Neuronal stem cell (in vitro differentiated cells): ENCODE measurements around the gene SRSF10.
"Not testable (repeated sequence)": the region's sequence is repeated elsewhere in the genome, so short reads cannot be mapped to it uniquely, and the experiment has no call there.

Experiments used
- DNase-seq: peaks from one replicate; pipeline ENCODE4 v3.0.0-alpha.2; 2013; ENCODE audit warnings: low spot score
- H2AFZ ChIP-seq: one replicate; pipeline ENCODE4 v1.6.1; 2013; ENCODE audit warnings: mild to moderate bottlenecking, low read length, inconsistent platforms
- H2AK5ac ChIP-seq: 2 replicates; pipeline ENCODE4 v1.6.1; 2013; ENCODE audit warnings: low read depth, mild to moderate bottlenecking, inconsistent platforms, low read length, moderate library complexity, mixed read lengths
- H2BK120ac ChIP-seq: 2 replicates; pipeline ENCODE4 v1.6.1; 2013; ENCODE audit warnings: low read depth, mild to moderate bottlenecking, inconsistent platforms, low read length, moderate library complexity, mixed read lengths
- H2BK12ac ChIP-seq: one replicate; pipeline ENCODE4 v1.6.1; 2013; ENCODE audit warnings: low read length, inconsistent platforms
- H2BK15ac ChIP-seq: 2 replicates; pipeline ENCODE4 v1.6.1; 2013; ENCODE audit warnings: mild to moderate bottlenecking, low read length, inconsistent platforms, mixed read lengths
- H2BK5ac ChIP-seq: one replicate; pipeline ENCODE4 v1.6.1; 2013; ENCODE audit warnings: inconsistent platforms, mild to moderate bottlenecking, low read length, moderate library complexity
- H3K14ac ChIP-seq: one replicate; pipeline ENCODE4 v1.6.1; 2013; ENCODE audit warnings: low read length, inconsistent platforms
- H3K18ac ChIP-seq: 2 replicates; pipeline ENCODE4 v1.6.1; 2013; ENCODE audit warnings: low read length, inconsistent platforms
- H3K23ac ChIP-seq: 2 replicates; pipeline ENCODE4 v1.6.1; 2013; ENCODE audit warnings: low read depth, mild to moderate bottlenecking, mixed read lengths, low read length, inconsistent platforms; ENCODE audit not compliant: poor library complexity
- H3K27ac ChIP-seq: replicated peaks from 3 replicates; pipeline ENCODE4 v1.5.1; 2013; ENCODE audit warnings: low read length, inconsistent platforms
- H3K27me3 ChIP-seq, 3 experiments: 2 replicates each; pipeline ENCODE4 v1.6.1; 2013; ENCODE audit warnings: low read length in 3 of 3, mild to moderate bottlenecking in 2 of 3, inconsistent platforms in 1 of 3, low read depth in 1 of 3, mixed read lengths in 1 of 3, moderate library complexity in 1 of 3; ENCODE audit not compliant: control insufficient read depth in 3 of 3, insufficient read depth in 3 of 3
- H3K36me3 ChIP-seq, 2 donors: replicated peaks in 1 of 2; 2 replicates each; pipeline ENCODE4 v1.6.1; 2013; ENCODE audit warnings: low read length in 2 of 2; ENCODE audit not compliant: control insufficient read depth in 2 of 2, insufficient read depth in 2 of 2
- H3K4ac ChIP-seq: 2 replicates; pipeline ENCODE4 v1.6.1; 2013; ENCODE audit warnings: inconsistent platforms, mild to moderate bottlenecking, low read length, moderate library complexity
- H3K4me1 ChIP-seq, 2 donors: 1 replicate in 1 of 2; 2 replicates in 1 of 2; pipeline ENCODE4 v1.6.1; 2013; ENCODE audit warnings: low read length in 2 of 2, low read depth in 1 of 2; ENCODE audit not compliant: control insufficient read depth in 2 of 2, insufficient read depth in 1 of 2
- H3K4me2 ChIP-seq: one replicate; pipeline ENCODE4 v1.6.1; 2013; ENCODE audit warnings: mild to moderate bottlenecking, low read length, inconsistent platforms; ENCODE audit not compliant: insufficient read depth, poor library complexity, severe bottlenecking
- H3K4me3 ChIP-seq, 2 donors: 2 replicates each; pipeline ENCODE4 v1.5.1; 2013; ENCODE audit warnings: low read length in 2 of 2, mild to moderate bottlenecking in 2 of 2, inconsistent platforms in 1 of 2, moderate library complexity in 1 of 2
- H3K79me1 ChIP-seq: one replicate; pipeline ENCODE4 v1.6.1; 2013; ENCODE audit warnings: low read depth, mild to moderate bottlenecking, inconsistent platforms, low read length, moderate library complexity
- H3K9ac ChIP-seq: one replicate; pipeline ENCODE4 v1.6.1; 2013; ENCODE audit warnings: mild to moderate bottlenecking, low read depth, low read length, inconsistent platforms; ENCODE audit not compliant: poor library complexity
- H3K9me3 ChIP-seq, 2 donors: replicated peaks in 1 of 2; 2 replicates each; pipeline versions ENCODE3 to v1.6.1; 2013; ENCODE audit warnings: low read length in 2 of 2, mild to moderate bottlenecking in 2 of 2, inconsistent platforms in 1 of 2, low read depth in 1 of 2, mixed read lengths in 1 of 2, moderate library complexity in 1 of 2; ENCODE audit not compliant: control insufficient read depth in 2 of 2, insufficient read depth in 1 of 2
- H4K8ac ChIP-seq: one replicate; pipeline ENCODE4 v1.6.1; 2013; ENCODE audit warnings: low read depth, mild to moderate bottlenecking, inconsistent platforms, low read length, moderate library complexity
- H4K91ac ChIP-seq: one replicate; pipeline ENCODE4 v1.6.1; 2013; ENCODE audit warnings: low read length, low read depth, mild to moderate bottlenecking, inconsistent platforms; ENCODE audit not compliant: poor library complexity
- WGBS, 2 donors: extraction: QIAGEN DNeasy Blood & Tissue Kit; methylation state at CpG; one replicate each; pipeline ENCODE4 v1.1.7; 2013; ENCODE audit warnings: missing lambda C conversion rate in 2 of 2, mixed read lengths in 1 of 2; ENCODE audit not compliant: insufficient read length in 2 of 2, insufficient replicate concordance in 1 of 2; ENCODE audit errors: extremely low coverage in 2 of 2; 5-methylcytosine and 5-hydroxymethylcytosine counted together

SRSF10 gene

DNA sequence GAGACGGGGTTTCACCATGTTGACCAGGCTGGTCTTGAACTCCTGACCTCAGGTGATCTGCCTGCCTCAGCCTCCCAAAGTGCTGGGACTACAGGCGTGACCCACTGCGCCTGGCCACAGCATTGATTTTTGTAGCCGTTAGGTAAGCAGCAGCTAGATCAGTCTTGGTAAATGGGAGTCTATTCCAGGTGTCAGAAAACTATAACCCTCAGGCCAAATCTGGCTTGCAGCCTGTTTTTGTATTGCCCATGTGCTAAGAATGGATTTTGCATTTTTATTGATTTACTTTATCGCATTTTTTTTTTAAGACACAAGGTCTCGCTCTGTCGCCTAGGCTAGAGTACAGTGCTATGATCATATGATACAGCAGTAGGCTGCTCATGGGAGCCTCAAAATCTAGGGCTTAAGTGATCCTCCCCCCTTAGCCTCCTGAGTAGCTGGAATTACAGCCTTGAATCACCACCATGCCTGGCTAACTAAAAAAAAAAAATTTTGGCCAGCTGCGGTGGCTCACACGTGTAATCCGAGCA is 16.6 kb upstream of the SRSF10 start:
- H3K79me1 ChIP-seq: no peaks in the 10 kb centered on the region
- no peak overlapping the region for H3K23ac ChIP-seq
- no peak overlapping the region for H2AK5ac ChIP-seq
- no peak overlapping the region for H3K18ac ChIP-seq
- no peak overlapping the region for H4K8ac ChIP-seq
- no peak overlapping the region for H4K91ac ChIP-seq
- H3K14ac ChIP-seq: no peak overlapping the region
- no peak overlapping the region for H2BK15ac ChIP-seq
- H3K9ac ChIP-seq: no peak overlapping the region
- H2AFZ ChIP-seq: no peak overlapping the region
- H3K4me3 ChIP-seq: no peak overlapping the region
- no peaks in the 10 kb centered on the region for H3K4me1 ChIP-seq
- H3K36me3 ChIP-seq: no peaks in the 10 kb centered on the region
- no peak overlapping the region for H2BK120ac ChIP-seq
- no peak for DNase-seq
- H2BK5ac ChIP-seq: no peak overlapping the region
- H3K4ac ChIP-seq: no peak overlapping the region
- H3K27ac ChIP-seq: no peak overlapping the region
- no peak overlapping the region for H3K4me2 ChIP-seq
- no peak overlapping the region for H2BK12ac ChIP-seq
- H3K9me3 ChIP-seq: no peaks in the 10 kb centered on the region
- no CpG with 5 or more reads among the region's 10 CpGs for WGBS, 2 donors
- no peaks in the 10 kb centered on the region for H3K27me3 ChIP-seq

- H3K18ac ChIP-seq: no peak overlapping the region
- no peaks in the 10 kb centered on the region for H3K27me3 ChIP-seq
- no peak overlapping the region for H2AK5ac ChIP-seq
- no CpG with 5 or more reads among the region's 13 CpGs for WGBS, 2 donors
- H3K79me1 ChIP-seq: no peaks in the 10 kb centered on the region
- no peaks in the 10 kb centered on the region for H3K36me3 ChIP-seq
- no peak overlapping the region for H4K8ac ChIP-seq
- no peak overlapping the region for H2AFZ ChIP-seq
- no peak overlapping the region for H2BK12ac ChIP-seq
- no peak overlapping the region for H4K91ac ChIP-seq
- H2BK120ac ChIP-seq: no peak overlapping the region
- H3K4me3 ChIP-seq: no peak overlapping the region
- no peak overlapping the region for H3K9ac ChIP-seq
- no peak overlapping the region for H3K14ac ChIP-seq
- H2BK15ac ChIP-seq: no peak overlapping the region
- no peak overlapping the region for H2BK5ac ChIP-seq
- H3K4me1 ChIP-seq: no peaks in the 10 kb centered on the region
- H3K4me2 ChIP-seq: no peak overlapping the region
- no peak overlapping the region for H3K23ac ChIP-seq
- H3K27ac ChIP-seq: no peak overlapping the region
- no peak for DNase-seq
- H3K4ac ChIP-seq: no peak overlapping the region
- H3K9me3 ChIP-seq: no peaks in the 10 kb centered on the region
These were observed 15.3 kb upstream of the SRSF10 start for GRCh38 chr1:23995431-23995837.

- not testable (repeated sequence) for H3K79me1 ChIP-seq, H3K23ac ChIP-seq, DNase-seq, H4K8ac ChIP-seq, H3K27ac ChIP-seq, H3K36me3 ChIP-seq, H4K91ac ChIP-seq, H2AFZ ChIP-seq, H2BK120ac ChIP-seq, H2AK5ac ChIP-seq, H2BK5ac ChIP-seq, H3K14ac ChIP-seq, H3K9me3 ChIP-seq, H3K9ac ChIP-seq, H2BK12ac ChIP-seq, H3K27me3 ChIP-seq, H3K18ac ChIP-seq, H3K4me1 ChIP-seq, H3K4me3 ChIP-seq, H3K4ac ChIP-seq, H3K4me2 ChIP-seq, H2BK15ac ChIP-seq
- no CpG with 5 or more reads among the region's 13 CpGs for WGBS, 2 donors
These were observed 11.9 kb upstream of the SRSF10 start for GRCh38 chr1:23992011-23992410.

- Histone ChIP-seq H2BK120ac (no peak overlapping the region), H3K4ac (no peak overlapping the region), H2AFZ (no peak overlapping the region), H3K9ac (no peak overlapping the region), H3K27me3 (no peaks in the 10 kb centered on the region), H4K8ac (no peak overlapping the region), H2BK12ac (no peak overlapping the region), H2AK5ac (no peak overlapping the region), H3K36me3 (no peaks in the 10 kb centered on the region), H2BK5ac (no peak overlapping the region), H3K18ac (no peak overlapping the region), H2BK15ac (no peak overlapping the region), H3K4me3 (no peak overlapping the region), H3K14ac (no peak overlapping the region), H3K27ac (no peak overlapping the region), H3K4me1 (no peaks in the 10 kb centered on the region), H4K91ac (no peak overlapping the region), H3K4me2 (no peak overlapping the region), H3K79me1 (no peaks in the 10 kb centered on the region), H3K9me3 (no peaks in the 10 kb centered on the region), H3K23ac (no peak overlapping the region)
- WGBS, 2 donors: no CpG with 5 or more reads among the region's 3 CpGs
- no peak for DNase-seq
These were observed 9.1 kb upstream of the SRSF10 start for GRCh38 chr1:23989263-23989662.
